H1 (cell line): ENCODE data around the gene GARNL3. TPM values are rescaled to one million over a fixed set of nuclear protein-coding genes. Genes with fewer than 3 reads are reported as not detected.

ENCODE experiments used
- CTCF ChIP-seq, 3 experiments: IDR thresholded peaks; 1 replicate in 2 of 3; 2 replicates in 1 of 3; pipeline versions ENCODE4 v1.5.1 to v1.6.1; 2011; ENCODE audit warnings: low read length in 3 of 3, mild to moderate bottlenecking in 3 of 3, inconsistent platforms in 2 of 3, low read depth in 1 of 3, moderate library complexity in 1 of 3; ENCODE audit not compliant: insufficient read depth in 1 of 3; ENCODE audit errors: control extremely low read depth in 1 of 3
- GABPA ChIP-seq: IDR thresholded peaks from 2 replicates; pipeline ENCODE4 v1.6.1; 2011; ENCODE audit warnings: mild to moderate bottlenecking, low read length, moderate library complexity, borderline replicate concordance; ENCODE audit not compliant: insufficient read depth
- TAF1 ChIP-seq: IDR thresholded peaks from 2 replicates; pipeline ENCODE4 v1.6.1; 2011; ENCODE audit warnings: mild to moderate bottlenecking, low read depth, low read length
- TAF7 ChIP-seq: optimal IDR thresholded peaks from 2 replicates; pipeline ENCODE3; 2011; ENCODE audit warnings: low read depth, mild to moderate bottlenecking, inconsistent platforms, low read length, moderate library complexity, borderline replicate concordance
- USF2 ChIP-seq: IDR thresholded peaks from 2 replicates; pipeline ENCODE4 v1.6.1; 2011; ENCODE audit warnings: low read length, improper control_type of control experiment
- polyA plus RNA-seq, 7 experiments: library from polyadenylated mRNA; depleted of rRNA in 3 of 7; stranded (reverse) in 5 of 7; unstranded in 2 of 7; fragments of >200 nt in 5 of 7; fragments of 200-250 nt in 2 of 7; gene quantifications; 1 replicate in 5 of 7; 2 replicates in 1 of 7; 4 replicates in 1 of 7; pipeline versions ENCODE4 v1.2.1 to v1.2.3, GENCODE V29; 2011 to 2013; ENCODE audit warnings: missing spikeins in 2 of 7, mixed read lengths in 2 of 7
- total RNA-seq: library from RNA; stranded (reverse); fragmentation: NEBNext Ultra II Directional; extraction: Animal tissue kit (Norgen Biotek cat#: 25700); gene quantifications from 2 replicates; pipeline ENCODE4 v1.2.1, GENCODE V29; 2021

Gene GARNL3
- total and polyA plus RNA-seq, 2 of the 8 experiments (the other 6 are each of a cell fraction or from before 2014, with no cell fraction given): 6.5 to 18.3 TPM

- TF ChIP-seq USF2: 0 out of 2 replicates have a peak, but pooled peaks have one; percentile 8
- TF ChIP-seq TAF7: no peak
- no peak for TF ChIP-seq CTCF (IDR thresholded peaks at IDR 0.05; ENCODE audit: control extremely low read depth in 1 of 3, insufficient read depth in 1 of 3, low read depth in 1 of 3, low read length in 3 of 3)
- TF ChIP-seq TAF1: peak; percentile 26; the same call in 1 of the 2 replicates
- no peak for TF ChIP-seq GABPA
These were observed 39.5 kb upstream of the GARNL3 start (continued) for GRCh38 chr9:127224883-127225739.
